Activated CD8-positive, alpha-beta memory T cell treated with anti-CD3 and anti-CD28 coated beads, Interleukin-2, amount 10 ng/mL, durations not matched to agents 7 days and 5 days (primary cell): Measurements from ENCODE around the gene MCTP1. TPM values are rescaled to one million over a fixed set of nuclear protein-coding genes. Genes with fewer than 3 reads are reported as not detected.

Source experiments
- ATAC-seq: fragments of 150-1000 bp; cut with Tn5 transposase; one replicate; pipeline ENCODE4 v1.10.0; 2021; ENCODE audit warnings: moderate library complexity
- CTCF ChIA-PET: fragments of 350-600 bp; sonication (Branson Sonifier 250); formaldehyde crosslinking; loops from one replicate; lab custom pipeline; 2021; ENCODE audit warnings: antibody characterized with exemption; lab: Charles Lee
- DNase-seq: peaks from one replicate; pipeline ENCODE4 v3.0.0-alpha.2; 2020
- H3K27ac Mint-ChIP-seq: one replicate; pipeline ENCODE4 v1.8.0; 2021; ENCODE audit warnings: mild to moderate bottlenecking, mixed read lengths
- H3K27me3 Mint-ChIP-seq: one replicate; pipeline ENCODE4 v1.8.0; 2021; ENCODE audit warnings: mixed read lengths
- H3K36me3 Mint-ChIP-seq: one replicate; pipeline ENCODE4 v1.8.0; 2021; ENCODE audit warnings: mild to moderate bottlenecking, mixed read lengths
- H3K4me1 Mint-ChIP-seq: one replicate; pipeline ENCODE4 v1.8.0; 2021; ENCODE audit warnings: mixed read lengths
- H3K4me3 Mint-ChIP-seq: one replicate; pipeline ENCODE4 v1.8.0; 2021; ENCODE audit warnings: mild to moderate bottlenecking, moderate library complexity, mixed read lengths
- H3K9me3 Mint-ChIP-seq: one replicate; pipeline ENCODE4 v1.8.0; 2022; ENCODE audit warnings: low read depth, mixed read lengths
- total RNA-seq, 2 experiments: library from RNA; stranded (reverse); gene quantifications; one replicate each; pipeline ENCODE4 v1.2.3, GENCODE V29; 2021

The MCTP1 gene
- total RNA-seq, 2 experiments from 2014 or later: not detected

- Mint-ChIP-seq H3K27me3 (no peaks in the 10 kb centered on the region), H3K4me1 (peaks cover 9% of the 10 kb centered on the region), H3K9me3 (no peaks in the 10 kb centered on the region), H3K4me3 (no peak overlapping the region), H3K36me3 (peaks cover 24% of the 10 kb centered on the region), H3K27ac (peak overlapping the region; percentile 39)
- peak; percentile 73 for ATAC-seq
- no peak for DNase-seq
- CTCF ChIA-PET: interaction anchor here (1.0 to 1.8 kb wide), 6 partner anchors 44 to 173 kb away, joined by 3 to 15 read pairs (median 4); no protein-coding TSS in a partner anchor
Measured at GRCh38 chr5:94693043-94693822, 591.7 kb downstream of the MCTP1 start.

- Mint-ChIP-seq H3K9me3 (no peaks in the 10 kb centered on the region), H3K4me3 (no peak overlapping the region), H3K36me3 (peaks cover 23% of the 10 kb centered on the region), H3K27ac (no peak overlapping the region), H3K27me3 (no peaks in the 10 kb centered on the region), H3K4me1 (peaks cover 9% of the 10 kb centered on the region)
- CTCF ChIA-PET: interaction anchor here (1.0 to 1.8 kb wide), 6 partner anchors 45 to 172 kb away, joined by 3 to 15 read pairs (median 4); no protein-coding TSS in a partner anchor
- DNase-seq (no peak), ATAC-seq (no peak)
Measured at GRCh38 chr5:94692581-94692980, 592.3 kb downstream of the MCTP1 start.

- peaks cover 28% of the 10 kb centered on the region for H3K36me3 Mint-ChIP-seq
- CTCF ChIA-PET: interaction anchor here (0.6 to 1.8 kb wide), 6 partner anchors 46 to 172 kb away, joined by 3 to 15 read pairs (median 4); no protein-coding TSS in a partner anchor
- peaks cover 9% of the 10 kb centered on the region for H3K4me1 Mint-ChIP-seq
- ATAC-seq: no peak
- no peaks in the 10 kb centered on the region for H3K27me3 Mint-ChIP-seq
- H3K4me3 Mint-ChIP-seq: no peak overlapping the region
- H3K27ac Mint-ChIP-seq: no peak overlapping the region
- DNase-seq: no peak
- H3K9me3 Mint-ChIP-seq: no peaks in the 10 kb centered on the region
Measured at GRCh38 chr5:94691949-94692348, 592.9 kb downstream of the MCTP1 start.

GRCh38 chr5:94691291-94691690 lies 593.6 kb downstream of the MCTP1 start:
- no peaks in the 10 kb centered on the region for H3K9me3 Mint-ChIP-seq
- no peak overlapping the region for H3K4me3 Mint-ChIP-seq
- H3K27me3 Mint-ChIP-seq: no peaks in the 10 kb centered on the region
- ATAC-seq (no peak), DNase-seq (no peak)
- CTCF ChIA-PET: interaction anchor here (1.3 kb wide), 1 partner anchor 115 kb away, joined by 3 read pairs; no protein-coding TSS in a partner anchor
- H3K4me1 Mint-ChIP-seq: peaks cover 9% of the 10 kb centered on the region
- peaks cover 30% of the 10 kb centered on the region for H3K36me3 Mint-ChIP-seq
- no peak overlapping the region for H3K27ac Mint-ChIP-seq

- Mint-ChIP-seq H3K27me3 (no peaks in the 10 kb centered on the region), H3K9me3 (no peaks in the 10 kb centered on the region), H3K36me3 (peaks cover 33% of the 10 kb centered on the region), H3K4me3 (no peak overlapping the region), H3K4me1 (peaks cover 9% of the 10 kb centered on the region), H3K27ac (no peak overlapping the region)
- CTCF ChIA-PET: interaction anchor here (1.3 kb wide), 1 partner anchor 114 kb away, joined by 3 read pairs; no protein-coding TSS in a partner anchor
- DNase-seq: no peak
- ATAC-seq: no peak
Measured at GRCh38 chr5:94690778-94691177, 594.1 kb downstream of the MCTP1 start.

GRCh38 chr5:94689908-94690307 lies 595.0 kb downstream of the MCTP1 start:
- Mint-ChIP-seq H3K27me3 (no peaks in the 10 kb centered on the region), H3K4me1 (peaks cover 8% of the 10 kb centered on the region), H3K4me3 (no peak overlapping the region), H3K9me3 (no peaks in the 10 kb centered on the region), H3K36me3 (peaks cover 30% of the 10 kb centered on the region), H3K27ac (no peak overlapping the region)
- CTCF ChIA-PET: interaction anchor here (0.6 to 1.5 kb wide), 3 partner anchors 14 to 165 kb away, joined by 3 read pairs; no protein-coding TSS in a partner anchor
- no peak for DNase-seq
- ATAC-seq: no peak

GRCh38 chr5:94682814-94683520 lies 601.9 kb downstream of the MCTP1 start:
- ATAC-seq (no peak), DNase-seq (no peak)
- Mint-ChIP-seq H3K27me3 (no peaks in the 10 kb centered on the region), H3K4me3 (no peak overlapping the region), H3K27ac (no peak overlapping the region), H3K4me1 (no peaks in the 10 kb centered on the region), H3K36me3 (peaks cover 35% of the 10 kb centered on the region), H3K9me3 (no peaks in the 10 kb centered on the region)
- CTCF ChIA-PET: interaction anchor here (1.1 kb wide), 1 partner anchor 55 kb away, joined by 3 read pairs; no protein-coding TSS in a partner anchor

GRCh38 chr5:94675965-94676618 lies 608.8 kb downstream of the MCTP1 start:
- Mint-ChIP-seq H3K27me3 (no peaks in the 10 kb centered on the region), H3K4me1 (peaks cover 1% of the 10 kb centered on the region), H3K4me3 (no peak overlapping the region), H3K9me3 (no peaks in the 10 kb centered on the region), H3K36me3 (peaks cover 33% of the 10 kb centered on the region), H3K27ac (no peak overlapping the region)
- DNase-seq (no peak), ATAC-seq (no peak)
- CTCF ChIA-PET: interaction anchor here (0.7 to 1.4 kb wide), 2 partner anchors 14 to 32 kb away, joined by 3 read pairs; no protein-coding TSS in a partner anchor

GRCh38 chr5:94674490-94675382 lies 610.2 kb downstream of the MCTP1 start:
- ATAC-seq (no peak), DNase-seq (no peak)
- H3K36me3 Mint-ChIP-seq: peaks cover 29% of the 10 kb centered on the region
- no peak overlapping the region for H3K27ac Mint-ChIP-seq
- H3K4me1 Mint-ChIP-seq: peaks cover 7% of the 10 kb centered on the region
- H3K27me3 Mint-ChIP-seq: no peaks in the 10 kb centered on the region
- CTCF ChIA-PET: interaction anchor here (0.7 kb wide), 1 partner anchor 15 kb away, joined by 3 read pairs; no protein-coding TSS in a partner anchor
- H3K4me3 Mint-ChIP-seq: no peak overlapping the region
- H3K9me3 Mint-ChIP-seq: no peaks in the 10 kb centered on the region

GRCh38 chr5:94672746-94673145 lies 612.1 kb downstream of the MCTP1 start:
- no peaks in the 10 kb centered on the region for H3K27me3 Mint-ChIP-seq
- H3K4me3 Mint-ChIP-seq: no peak overlapping the region
- no peak for DNase-seq
- H3K36me3 Mint-ChIP-seq: peaks cover 33% of the 10 kb centered on the region
- peaks cover 7% of the 10 kb centered on the region for H3K4me1 Mint-ChIP-seq
- H3K9me3 Mint-ChIP-seq: no peaks in the 10 kb centered on the region
- H3K27ac Mint-ChIP-seq: no peak overlapping the region
- no peak for ATAC-seq
- CTCF ChIA-PET: no interaction called here

- Mint-ChIP-seq H3K27ac (no peak overlapping the region), H3K4me1 (peaks cover 7% of the 10 kb centered on the region), H3K36me3 (peaks cover 45% of the 10 kb centered on the region), H3K4me3 (no peak overlapping the region), H3K27me3 (no peaks in the 10 kb centered on the region), H3K9me3 (no peaks in the 10 kb centered on the region)
- CTCF ChIA-PET: no interaction called here
- ATAC-seq (no peak), DNase-seq (no peak)
Measured at GRCh38 chr5:94670726-94671125, 614.2 kb downstream of the MCTP1 start.

- H3K27ac Mint-ChIP-seq: no peak overlapping the region
- peaks cover 41% of the 10 kb centered on the region for H3K36me3 Mint-ChIP-seq
Measured at GRCh38 chr5:94667937-94668336, 617.0 kb downstream of the MCTP1 start.

More at GRCh38 chr5:94667937-94668336, 617.0 kb downstream of the MCTP1 start:
- Mint-ChIP-seq H3K4me1 (peaks cover 6% of the 10 kb centered on the region), H3K4me3 (no peak overlapping the region), H3K27me3 (no peaks in the 10 kb centered on the region), H3K9me3 (no peaks in the 10 kb centered on the region)
- DNase-seq (no peak), ATAC-seq (no peak)
- CTCF ChIA-PET: no interaction called here
